Naive B cell (primary cell): ENCODE data around the gene VPS25. TPM values are rescaled to one million over a fixed set of nuclear protein-coding genes. Genes with fewer than 3 reads are reported as not detected.
"Not testable (repeated sequence)": the region's sequence is repeated elsewhere in the genome, so short reads cannot be mapped to it uniquely, and the experiment has no call there.

Experiments
- ATAC-seq, 2 donors: fragments of 150-1000 bp; cut with Tn5 transposase; 2 replicates each; pipeline ENCODE4 v1.10.0; 2021; ENCODE audit warnings: low read depth in 2 of 2, mild to moderate bottlenecking in 2 of 2, moderate library complexity in 2 of 2
- DNase-seq: peaks from one replicate; pipeline ENCODE4 v3.0.0; 2022
- H3K27ac Mint-ChIP-seq, 6 donors: one replicate each; pipeline ENCODE4 v1.8.0; 2020 to 2022; ENCODE audit warnings: mild to moderate bottlenecking in 6 of 6, mixed read lengths in 6 of 6, moderate library complexity in 5 of 6, inconsistent platforms in 2 of 6
- H3K27me3 Mint-ChIP-seq, 3 donors: one replicate each; pipeline ENCODE4 v1.8.0; 2021 to 2022; ENCODE audit warnings: mixed read lengths in 3 of 3, mild to moderate bottlenecking in 1 of 3
- H3K36me3 Mint-ChIP-seq, 2 donors: one replicate each; pipeline ENCODE4 v1.8.0; 2020 to 2022; ENCODE audit warnings: mixed read lengths in 2 of 2, inconsistent platforms in 1 of 2, mild to moderate bottlenecking in 1 of 2
- H3K4me1 Mint-ChIP-seq, 3 donors: one replicate each; pipeline ENCODE4 v1.8.0; 2020 to 2022; ENCODE audit warnings: mixed read lengths in 3 of 3, inconsistent platforms in 1 of 3, mild to moderate bottlenecking in 1 of 3, moderate library complexity in 1 of 3
- H3K4me3 Mint-ChIP-seq, 8 donors: one replicate each; pipeline ENCODE4 v1.8.0; 2020 to 2022; ENCODE audit warnings: mild to moderate bottlenecking in 8 of 8, mixed read lengths in 8 of 8, moderate library complexity in 8 of 8, inconsistent platforms in 2 of 8
- H3K9me3 Mint-ChIP-seq, 7 donors: one replicate each; pipeline ENCODE4 v1.8.0; 2020 to 2022; ENCODE audit warnings: mixed read lengths in 7 of 7, mild to moderate bottlenecking in 5 of 7, inconsistent platforms in 2 of 7, moderate library complexity in 1 of 7
- polyA plus RNA-seq, 6 donors: library from polyadenylated mRNA; unstranded; fragments of 300-500 nt; fragmentation: Illumina TruSeq; gene quantifications; one replicate each; pipeline ENCODE4 v1.2.3, GENCODE V29; 2021; ENCODE audit warnings: low read depth in 6 of 6

VPS25 gene
- polyA plus RNA-seq, 6 donors from 2014 or later = 44.3 to 61.0 (median 56.5) TPM

- Mint-ChIP-seq H3K36me3 (no peaks in the 10 kb centered on the region), H3K9me3 (no peaks in the 10 kb centered on the region), H3K4me3 (no peak overlapping the region), H3K4me1 (no peaks in the 10 kb centered on the region), H3K27ac (no peak overlapping the region), H3K27me3 (peaks cover 32 to 46% (median 36%) of the 10 kb centered on the region in 3 donors)
- DNase-seq (no peak), ATAC-seq (no peak)
Measured at GRCh38 chr17:42751628-42752027, 21.6 kb upstream of the VPS25 start.

GRCh38 chr17:42754782-42755181, 18.5 kb upstream of the VPS25 start:
- Mint-ChIP-seq H3K27ac (no peak overlapping the region), H3K9me3 (no peaks in the 10 kb centered on the region), H3K27me3 (peaks cover 23 to 47% (median 36%) of the 10 kb centered on the region in 3 donors), H3K4me1 (peaks cover 2 to 5% (median 3%) of the 10 kb centered on the region in 3 donors), H3K4me3 (no peak overlapping the region), H3K36me3 (no peaks in the 10 kb centered on the region)
- DNase-seq (no peak), ATAC-seq (no peak)

- no peaks in the 10 kb centered on the region for H3K9me3 Mint-ChIP-seq
- no peaks in the 10 kb centered on the region for H3K36me3 Mint-ChIP-seq
- H3K27me3 Mint-ChIP-seq = peaks cover 25 to 68% (median 50%) of the 10 kb centered on the region in 3 donors
- peak; percentile 87 to 88 for ATAC-seq
- DNase-seq = peak; percentile 54
- H3K4me1 Mint-ChIP-seq = peaks cover 18 to 24% (median 19%) of the 10 kb centered on the region in 3 donors
- H3K4me3 Mint-ChIP-seq = peak overlapping the region; percentile 41 to 84 (median 77)
- H3K27ac Mint-ChIP-seq = peak overlapping the region in 3 of 6 donors; percentile 69 to 88 (median 81)
Measured at GRCh38 chr17:42759982-42760651, 13.1 kb upstream of the VPS25 start.

- Mint-ChIP-seq H3K4me1 (peaks cover 18 to 24% (median 19%) of the 10 kb centered on the region in 3 donors), H3K4me3 (peak within 1 kb of the TSS; percentile 66 to 86 (median 77)), H3K27me3 (peaks cover 27 to 74% (median 50%) of the 10 kb centered on the region in 3 donors), H3K9me3 (no peaks in the 10 kb centered on the region), H3K27ac (peak within 1 kb of the TSS in 3 of 6 donors; percentile 79 to 88 (median 81)), H3K36me3 (no peaks in the 10 kb centered on the region)
- DNase-seq = no peak
- peak; percentile 16 to 17 for ATAC-seq
Measured at GRCh38 chr17:42760652-42761581, 12.3 kb upstream of the VPS25 start, which contains the start of gene RAMP2. Gene RAMP2, plus strand, starts transcription at chr17:42761227. Its CDS starts 35 bp downstream, at chr17:42761262.

GRCh38 chr17:42761638-42762037, 11.6 kb upstream of the VPS25 start:
- H3K27me3 Mint-ChIP-seq = peaks cover 27 to 68% (median 48%) of the 10 kb centered on the region in 3 donors
- peak overlapping the region in 7 of 8 donors; percentile 35 to 86 (median 71) for H3K4me3 Mint-ChIP-seq

GRCh38 chr17:42766124-42766523, 7.1 kb upstream of the VPS25 start:
- Mint-ChIP-seq H3K36me3 (no peaks in the 10 kb centered on the region), H3K27me3 (peaks cover 29 to 62% (median 49%) of the 10 kb centered on the region in 3 donors), H3K27ac (peak overlapping the region in 1 of 6 donors; percentile 66), H3K9me3 (no peaks in the 10 kb centered on the region), H3K4me3 (no peak overlapping the region), H3K4me1 (peaks cover 6 to 9% (median 8%) of the 10 kb centered on the region in 3 donors)
- ATAC-seq = no peak
- DNase-seq = no peak

More at GRCh38 chr17:42761638-42762037, 11.6 kb upstream of the VPS25 start:
- peak overlapping the region in 1 of 6 donors; percentile 79 for H3K27ac Mint-ChIP-seq
- ATAC-seq (no peak), DNase-seq (no peak)
- H3K36me3 Mint-ChIP-seq = no peaks in the 10 kb centered on the region
- peaks cover 18 to 24% (median 19%) of the 10 kb centered on the region in 3 donors for H3K4me1 Mint-ChIP-seq
- no peaks in the 10 kb centered on the region for H3K9me3 Mint-ChIP-seq

- Mint-ChIP-seq H3K27me3 (peaks cover 24 to 50% (median 37%) of the 10 kb centered on the region in 3 donors), H3K27ac (no peak overlapping the region), H3K9me3 (peaks cover 0 to 4% (median 0%) of the 10 kb centered on the region in 7 donors), H3K36me3 (no peaks in the 10 kb centered on the region), H3K4me1 (peaks cover 6 to 9% (median 9%) of the 10 kb centered on the region in 3 donors), H3K4me3 (peak overlapping the region in 2 of 8 donors; percentile 32 to 57)
- DNase-seq (no peak), ATAC-seq (no peak)
Measured at GRCh38 chr17:42767512-42767911, 5.7 kb upstream of the VPS25 start.

- peak overlapping the region in 2 of 8 donors; percentile 23 to 32 for H3K4me3 Mint-ChIP-seq
- H3K27me3 Mint-ChIP-seq = peaks cover 24 to 45% (median 32%) of the 10 kb centered on the region in 3 donors
- DNase-seq, H3K9me3 Mint-ChIP-seq, ATAC-seq, H3K36me3 Mint-ChIP-seq: not testable (repeated sequence)
- H3K27ac Mint-ChIP-seq = peak overlapping the region in 1 of 6 donors; percentile 44
- H3K4me1 Mint-ChIP-seq = peaks cover 7 to 13% (median 9%) of the 10 kb centered on the region in 3 donors
Measured at GRCh38 chr17:42768006-42768405, 5.2 kb upstream of the VPS25 start.

GRCh38 chr17:42769964-42770363, 3.3 kb upstream of the VPS25 start:
- H3K4me3 Mint-ChIP-seq, H3K27ac Mint-ChIP-seq, DNase-seq, ATAC-seq, H3K36me3 Mint-ChIP-seq, H3K9me3 Mint-ChIP-seq: not testable (repeated sequence)
- Mint-ChIP-seq H3K4me1 (peaks cover 19 to 28% (median 22%) of the 10 kb centered on the region in 3 donors), H3K27me3 (peaks cover 13 to 31% (median 24%) of the 10 kb centered on the region in 3 donors)

GRCh38 chr17:42772945-42773289, 332 bp upstream of the VPS25 start:
- peaks cover 0 to 4% (median 0%) of the 10 kb centered on the region in 7 donors for H3K9me3 Mint-ChIP-seq
- peak overlapping the region; percentile 98 to 99 (median 98) for H3K27ac Mint-ChIP-seq
- peaks cover 0 to 3% of the 10 kb centered on the region in 2 donors for H3K36me3 Mint-ChIP-seq
- peaks cover 19 to 35% (median 22%) of the 10 kb centered on the region in 3 donors for H3K4me1 Mint-ChIP-seq
- ATAC-seq = peak in 1 of 2 donors; percentile 4
- DNase-seq = no peak
- H3K27me3 Mint-ChIP-seq = peaks cover 2 to 11% (median 5%) of the 10 kb centered on the region in 3 donors
- H3K4me3 Mint-ChIP-seq = peak overlapping the region; percentile 95 to 100 (median 99)

- ATAC-seq = no peak
- Mint-ChIP-seq H3K27ac (peak overlapping the region in 4 of 6 donors; percentile 98 to 99 (median 98)), H3K4me1 (peaks cover 19 to 35% (median 24%) of the 10 kb centered on the region in 3 donors), H3K36me3 (peaks cover 5 to 16% of the 10 kb centered on the region in 2 donors), H3K27me3 (peaks cover 0 to under 1% (median 0%) of the 10 kb centered on the region in 3 donors), H3K4me3 (peak overlapping the region; percentile 95 to 100 (median 99)), H3K9me3 (peaks cover 0 to 4% (median 0%) of the 10 kb centered on the region in 7 donors)
- DNase-seq = no peak
Measured at GRCh38 chr17:42774066-42774745, 957 bp downstream of the VPS25 start.

- H3K36me3 Mint-ChIP-seq = peaks cover 11 to 25% of the 10 kb centered on the region in 2 donors
- H3K4me1 Mint-ChIP-seq = peaks cover 24 to 45% (median 35%) of the 10 kb centered on the region in 3 donors
- H3K9me3 Mint-ChIP-seq = peaks cover 0 to 4% (median 0%) of the 10 kb centered on the region in 7 donors
- ATAC-seq (no peak), DNase-seq (no peak)
- H3K27me3 Mint-ChIP-seq = peaks cover 0 to 12% (median 8%) of the 10 kb centered on the region in 3 donors
- H3K4me3 Mint-ChIP-seq = peak overlapping the region in 5 of 8 donors; percentile 47 to 97 (median 95)
- H3K27ac Mint-ChIP-seq = no peak overlapping the region
Measured at GRCh38 chr17:42775534-42776098, 2.4 kb downstream of the VPS25 start.
